GM12865 (cell line): Measurements from ENCODE around the gene GUCY1A2.

Experiments used
- DNase-seq: peaks from one replicate; pipeline ENCODE4 v3.0.0; 2010; ENCODE audit warnings: low read depth
- H3K4me3 ChIP-seq: 2 replicates; pipeline ENCODE4 v1.5.1; 2011; ENCODE audit warnings: mild to moderate bottlenecking, low read depth, low read length, control low read depth
- CTCF ChIP-seq: IDR thresholded peaks from 2 replicates; pipeline ENCODE4 v1.5.1; 2011; ENCODE audit warnings: low read length, control low read depth, low read depth, inconsistent platforms; ENCODE audit not compliant: insufficient read depth; ENCODE audit errors: missing control alignments

GUCY1A2 gene

GRCh38 chr11:107017433-107018218, 650 bp downstream of the GUCY1A2 start:
- TF ChIP-seq CTCF: peak; percentile 69
- DNase-seq: peak; percentile 63
- peak overlapping the region; percentile 40 for H3K4me3 ChIP-seq

DNA sequence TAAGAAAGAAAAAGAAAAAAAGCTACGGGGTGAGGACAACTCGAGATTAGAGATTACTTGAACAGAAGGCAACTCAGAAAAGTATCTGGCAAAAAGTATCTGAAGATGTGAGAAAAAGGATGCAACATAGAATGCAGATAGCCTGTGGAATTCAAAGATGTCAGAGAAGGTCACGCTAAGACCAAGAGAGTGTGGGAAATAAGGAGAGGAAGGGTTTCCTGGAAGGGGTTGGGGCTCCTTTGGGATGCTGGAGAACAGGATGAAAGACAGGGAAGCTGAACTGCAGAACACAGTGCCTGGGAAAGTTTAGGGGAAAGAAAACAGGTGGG, 1.2 kb downstream of the GUCY1A2 start:
- TF ChIP-seq CTCF: no peak
- H3K4me3 ChIP-seq: no peak overlapping the region; the same call in 1 of the 2 replicates
- no peak for DNase-seq

- no peak overlapping the region for H3K4me3 ChIP-seq
- no peak for TF ChIP-seq CTCF
- no peak for DNase-seq
Measured at GRCh38 chr11:107014871-107015270, 3.4 kb downstream of the GUCY1A2 start.

- no peak for DNase-seq
- H3K4me3 ChIP-seq: no peak overlapping the region
- TF ChIP-seq CTCF: no peak
Measured at GRCh38 chr11:107011977-107012376, 6.3 kb downstream of the GUCY1A2 start.

GRCh38 chr11:107009190-107009589, 9.1 kb downstream of the GUCY1A2 start:
- no peak for TF ChIP-seq CTCF
- DNase-seq: no peak
- no peak overlapping the region for H3K4me3 ChIP-seq

GRCh38 chr11:107006076-107006833, 12.0 kb downstream of the GUCY1A2 start:
- H3K4me3 ChIP-seq: no peak overlapping the region
- no peak for DNase-seq
- no peak for TF ChIP-seq CTCF
